Activated CD8-positive, alpha-beta T cell treated with anti-CD3 and anti-CD28 coated beads for 36 hours (primary cell): ENCODE measurements around the gene OLFM2. TPM values are rescaled to one million over a fixed set of nuclear protein-coding genes. Genes with fewer than 3 reads are reported as not detected.
A peak's percentile ranks its signal among the peaks of the same experiment; 100 is the strongest.

Experiments used
- ATAC-seq: fragments of 200-7000 bp; cut with Tn5 transposase; one replicate; pipeline ENCODE4 v1.10.0; 2021; ENCODE audit warnings: mild to moderate bottlenecking, moderate library complexity
- CTCF ChIA-PET: fragments of 350-600 bp; sonication (Branson Sonifier 250); formaldehyde crosslinking; loops from one replicate; lab custom pipeline; 2021; ENCODE audit warnings: antibody characterized with exemption; lab: Charles Lee
- POLR2A ChIA-PET: fragments of 350-600 bp; sonication (Branson Sonifier 250); formaldehyde crosslinking; loops from one replicate; lab custom pipeline; 2021; ENCODE audit warnings: antibody characterized with exemption; lab: Charles Lee
- DNase-seq: peaks from one replicate; pipeline ENCODE4 v3.0.0-alpha.2; 2020
- H3K27ac Mint-ChIP-seq: one replicate; pipeline ENCODE4 v1.8.0; 2021; ENCODE audit warnings: mild to moderate bottlenecking, mixed read lengths
- H3K27me3 Mint-ChIP-seq: one replicate; pipeline ENCODE4 v1.8.0; 2021; ENCODE audit warnings: mixed read lengths
- H3K36me3 Mint-ChIP-seq: one replicate; pipeline ENCODE4 v1.8.0; 2021; ENCODE audit warnings: low read depth, mixed read lengths
- H3K4me1 Mint-ChIP-seq: one replicate; pipeline ENCODE4 v1.8.0; 2021; ENCODE audit warnings: low read depth, mixed read lengths
- H3K4me3 Mint-ChIP-seq: one replicate; pipeline ENCODE4 v1.8.0; 2021; ENCODE audit warnings: mild to moderate bottlenecking, moderate library complexity, mixed read lengths
- H3K9me3 Mint-ChIP-seq: one replicate; pipeline ENCODE4 v1.8.0; 2021; ENCODE audit warnings: mixed read lengths
- intact Hi-C: fragments of 100-400 bp; cut with micrococcal nuclease; formaldehyde crosslinking; loops from one replicate; pipeline ENCODE4 v1.10.0; 2022
- total RNA-seq, 2 experiments: library from RNA; stranded (reverse); gene quantifications; one replicate each; pipeline ENCODE4 v1.2.3, GENCODE V29; 2021
- TF ChIP-seq, protein P1 (sequence below): fragments of 200-600 bp; IDR thresholded peaks from one replicate; pipeline ENCODE4 v1.8.0; 2022; ENCODE audit warnings: antibody characterized with exemption, mild to moderate bottlenecking

OLFM2 gene
- total RNA-seq, 2 experiments from 2014 or later, result 2.7 to 3.2 TPM

DNA sequence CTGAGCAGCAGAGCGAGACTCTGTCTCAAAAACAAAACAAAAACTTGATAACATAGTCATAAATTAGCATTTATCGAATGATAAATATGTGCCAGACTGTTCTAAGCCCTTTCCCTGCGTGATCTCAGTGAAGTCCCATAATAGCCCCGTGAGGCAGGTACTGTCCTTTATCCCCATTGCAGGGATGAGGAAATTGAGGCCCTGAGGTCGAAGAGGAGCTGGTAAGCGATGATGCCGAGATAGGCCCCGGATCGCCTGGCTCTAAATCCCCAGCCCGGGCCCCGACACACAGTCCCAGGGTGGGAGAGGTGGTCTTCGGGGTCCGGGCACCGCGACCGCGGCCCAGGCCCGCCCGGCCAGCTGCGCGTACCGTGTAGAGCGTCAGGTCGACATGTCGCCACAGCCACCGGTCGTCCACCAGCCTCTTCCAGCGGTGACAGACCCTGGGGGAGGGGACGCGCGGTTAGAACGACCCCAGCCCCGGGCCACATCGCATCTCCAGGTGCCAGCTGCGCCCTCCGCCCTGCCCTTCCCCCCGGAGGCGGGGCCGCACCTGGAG is 118.1 kb downstream of the OLFM2 start:
- peak overlapping the region; percentile 95 for H3K27ac Mint-ChIP-seq
- POLR2A ChIA-PET, result interaction anchor here (0.6 to 1.9 kb wide), 7 partner anchors 9 to 51 kb away, joined by 3 to 5 read pairs (median 5); partner anchors contain the start of genes UBL5 and ZNF846
- H3K9me3 Mint-ChIP-seq, result peaks cover 4% of the 10 kb centered on the region
- peaks cover 29% of the 10 kb centered on the region for H3K36me3 Mint-ChIP-seq
- DNase-seq (no peak), ATAC-seq (no peak)
- no peaks in the 10 kb centered on the region for H3K27me3 Mint-ChIP-seq
- peaks cover 24% of the 10 kb centered on the region for H3K4me1 Mint-ChIP-seq
- peak overlapping the region; percentile 92 for H3K4me3 Mint-ChIP-seq
- intact Hi-C loops, result no loop called here
- TF ChIP-seq, protein P1, sequence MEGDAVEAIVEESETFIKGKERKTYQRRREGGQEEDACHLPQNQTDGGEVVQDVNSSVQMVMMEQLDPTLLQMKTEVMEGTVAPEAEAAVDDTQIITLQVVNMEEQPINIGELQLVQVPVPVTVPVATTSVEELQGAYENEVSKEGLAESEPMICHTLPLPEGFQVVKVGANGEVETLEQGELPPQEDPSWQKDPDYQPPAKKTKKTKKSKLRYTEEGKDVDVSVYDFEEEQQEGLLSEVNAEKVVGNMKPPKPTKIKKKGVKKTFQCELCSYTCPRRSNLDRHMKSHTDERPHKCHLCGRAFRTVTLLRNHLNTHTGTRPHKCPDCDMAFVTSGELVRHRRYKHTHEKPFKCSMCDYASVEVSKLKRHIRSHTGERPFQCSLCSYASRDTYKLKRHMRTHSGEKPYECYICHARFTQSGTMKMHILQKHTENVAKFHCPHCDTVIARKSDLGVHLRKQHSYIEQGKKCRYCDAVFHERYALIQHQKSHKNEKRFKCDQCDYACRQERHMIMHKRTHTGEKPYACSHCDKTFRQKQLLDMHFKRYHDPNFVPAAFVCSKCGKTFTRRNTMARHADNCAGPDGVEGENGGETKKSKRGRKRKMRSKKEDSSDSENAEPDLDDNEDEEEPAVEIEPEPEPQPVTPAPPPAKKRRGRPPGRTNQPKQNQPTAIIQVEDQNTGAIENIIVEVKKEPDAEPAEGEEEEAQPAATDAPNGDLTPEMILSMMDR, result no peak
- CTCF ChIA-PET, result interaction anchor here (1.0 kb wide), 1 partner anchor 9 kb away, joined by 3 read pairs; no protein-coding TSS in a partner anchor

DNA sequence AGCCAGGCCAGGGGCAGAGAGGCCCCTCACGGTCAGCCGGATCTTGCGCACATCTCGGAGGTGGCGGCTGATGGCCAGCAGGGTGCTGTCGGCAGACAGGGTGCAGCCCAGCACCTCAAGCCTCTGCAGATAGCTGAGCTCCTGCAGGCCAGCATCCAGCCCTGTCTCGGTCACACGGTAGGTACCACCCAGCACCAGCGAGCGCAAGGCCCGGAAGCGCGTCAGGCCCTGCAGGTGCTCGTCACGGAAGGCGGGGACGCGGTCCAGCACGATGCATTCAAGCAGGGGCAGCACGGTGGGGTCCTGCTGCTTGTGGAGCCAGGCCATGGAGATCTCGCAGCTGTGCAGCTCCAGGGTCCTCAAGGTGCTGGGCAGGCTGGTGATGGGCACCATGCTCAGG is 125.2 kb downstream of the OLFM2 start:
- no peak overlapping the region for H3K4me3 Mint-ChIP-seq
- no peak for ATAC-seq
- CTCF ChIA-PET, result no interaction called here
- H3K27me3 Mint-ChIP-seq, result no peaks in the 10 kb centered on the region
- TF ChIP-seq, protein P1, result no peak
- H3K27ac Mint-ChIP-seq, result no peak overlapping the region
- H3K9me3 Mint-ChIP-seq, result no peaks in the 10 kb centered on the region
- intact Hi-C loops, result no loop called here
- H3K4me1 Mint-ChIP-seq, result peaks cover 30% of the 10 kb centered on the region
- no peak for DNase-seq
- POLR2A ChIA-PET, result no interaction called here
- H3K36me3 Mint-ChIP-seq, result peaks cover 45% of the 10 kb centered on the region

DNA sequence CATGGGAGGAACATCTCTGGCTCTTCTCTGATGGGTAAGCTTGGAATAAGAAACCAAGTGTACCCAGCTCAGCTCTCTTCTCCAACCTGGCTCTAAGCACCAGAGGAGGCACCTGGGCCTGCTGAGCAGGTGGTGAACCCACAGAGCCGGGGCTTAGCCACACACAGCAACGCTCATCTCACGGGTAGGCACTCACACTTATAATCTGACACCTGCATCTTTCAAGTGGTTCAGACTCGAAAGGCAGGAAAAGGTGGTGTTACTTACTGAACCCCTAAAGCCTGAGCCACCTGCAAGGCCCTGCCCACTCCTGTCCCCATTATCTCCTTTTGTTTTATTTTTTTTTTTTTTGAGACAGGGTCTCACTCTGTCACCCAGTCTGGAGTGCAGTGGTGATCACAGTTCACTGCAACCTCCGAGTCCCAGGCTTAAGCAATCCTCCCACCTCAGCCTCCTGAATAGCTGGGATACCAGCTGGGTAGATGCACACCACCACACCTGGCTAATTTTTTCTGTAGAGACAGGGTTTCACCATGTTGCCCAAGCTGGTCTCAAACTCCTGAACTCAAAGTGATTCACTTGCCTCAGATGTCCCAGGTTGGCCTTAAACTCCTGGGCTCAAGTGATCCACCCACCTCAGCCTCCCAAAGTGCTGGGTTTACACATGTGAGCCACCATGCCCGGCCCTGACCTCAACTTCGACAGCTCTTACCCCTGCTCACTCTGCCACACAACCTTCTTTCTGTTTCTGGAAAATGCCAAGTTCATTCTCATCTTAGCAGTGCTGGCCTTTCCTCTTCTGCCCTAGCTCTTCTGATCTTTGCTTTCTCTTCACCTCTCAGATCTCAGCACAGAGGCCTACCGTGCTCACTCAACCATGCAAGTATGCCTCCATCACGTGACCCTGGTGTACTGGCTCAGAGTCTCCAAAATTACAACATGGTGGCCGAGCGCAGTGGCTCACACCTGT is 127.2 kb downstream of the OLFM2 start:
- Mint-ChIP-seq H3K4me3 (no peak overlapping the region), H3K27ac (peak overlapping the region; percentile 84), H3K4me1 (peaks cover 22% of the 10 kb centered on the region), H3K27me3 (no peaks in the 10 kb centered on the region), H3K9me3 (no peaks in the 10 kb centered on the region), H3K36me3 (peaks cover 29% of the 10 kb centered on the region)
- TF ChIP-seq, protein P1, result no peak
- ChIA-PET POLR2A (interaction anchor here (1.4 kb wide), 1 partner anchor 9 kb away, joined by 5 read pairs; no protein-coding TSS in a partner anchor), CTCF (interaction anchor here (1.2 kb wide), 1 partner anchor 11 kb away, joined by 3 read pairs; no protein-coding TSS in a partner anchor)
- ATAC-seq (peak; percentile 56), DNase-seq (peak; percentile 24)
- intact Hi-C loops, result no loop called here

DNA sequence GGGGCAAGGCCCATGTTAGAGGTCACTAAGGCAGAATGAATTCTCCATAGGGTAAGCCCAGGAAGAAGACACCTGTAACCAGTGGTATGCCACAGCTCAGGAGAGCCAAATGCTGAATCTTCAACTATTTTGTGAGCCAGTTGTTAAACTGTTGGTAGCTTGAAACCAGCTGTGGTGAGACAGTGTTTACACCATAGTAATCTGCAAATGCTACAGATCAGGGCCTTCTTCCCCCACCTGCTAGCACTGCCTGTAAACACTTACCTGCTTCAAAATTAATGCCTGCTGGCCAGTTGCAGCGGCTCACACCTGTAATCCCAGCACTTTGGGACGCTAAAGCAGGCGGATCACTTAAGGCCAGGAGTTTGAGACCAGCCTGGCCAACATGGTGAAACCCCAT is 129.5 kb downstream of the OLFM2 start:
- ChIA-PET POLR2A (interaction anchor here (0.9 to 1.9 kb wide), 3 partner anchors 12 to 21 kb away, joined by 3 to 6 read pairs (median 5); partner anchors contain the start of genes FBXL12 and UBL5), CTCF (interaction anchor here (0.9 to 1.5 kb wide), 2 partner anchors 11 to 220 kb away, joined by 3 to 6 read pairs; no protein-coding TSS in a partner anchor)
- intact Hi-C loops, result no loop called here
- TF ChIP-seq, protein P1, result no peak
- no peak overlapping the region for H3K4me3 Mint-ChIP-seq
- H3K27ac Mint-ChIP-seq, result no peak overlapping the region
- peaks cover 22% of the 10 kb centered on the region for H3K4me1 Mint-ChIP-seq
- H3K9me3 Mint-ChIP-seq, result no peaks in the 10 kb centered on the region
- no peaks in the 10 kb centered on the region for H3K27me3 Mint-ChIP-seq
- H3K36me3 Mint-ChIP-seq, result peaks cover 24% of the 10 kb centered on the region
- ATAC-seq (no peak), DNase-seq (no peak)

Other genes with a start within 250 kb of the OLFM2 start
- 1 to 10 TPM; 5.1 to 6.1 TPM for gene ZNF846, start 167.8 kb downstream of the OLFM2 start, total RNA-seq
- gene FBXL12, start 117.4 kb downstream of the OLFM2 start, total RNA-seq, result 10 to 100 TPM; 24.2 to 26.7 TPM
- gene UBL5, start 108.6 kb downstream of the OLFM2 start, total RNA-seq, result 100 to 1,000 TPM; 313 to 321 TPM
- 10 to 100 TPM; 79.9 to 81.4 TPM for gene PIN1, start 101.2 kb downstream of the OLFM2 start, total RNA-seq
- 1 to 10 TPM; 2.7 to 2.8 TPM for gene COL5A3, start 74.0 kb upstream of the OLFM2 start, total RNA-seq
- not detected for gene RDH8, start 77.0 kb upstream of the OLFM2 start, total RNA-seq
- gene SHFL, start 149.8 kb upstream of the OLFM2 start, total RNA-seq, result 10 to 100 TPM; 45.6 to 49.5 TPM
- gene ANGPTL6, start 166.2 kb upstream of the OLFM2 start, total RNA-seq, result 10 to 100 TPM; 11.8 to 12.0 TPM
- 100 to 1,000 TPM; 165 to 171 TPM for gene PPAN, start 169.8 kb upstream of the OLFM2 start, total RNA-seq
- 10 to 100 TPM; 59.0 to 62.1 TPM for gene P2RY11, start 175.2 kb upstream of the OLFM2 start, total RNA-seq
- gene EIF3G, start 183.4 kb upstream of the OLFM2 start, total RNA-seq, result 100 to 1,000 TPM; 275 to 286 TPM